Measurements from ENCODE around the gene TFF1.

- TF ChIP-seq, protein P1, sequence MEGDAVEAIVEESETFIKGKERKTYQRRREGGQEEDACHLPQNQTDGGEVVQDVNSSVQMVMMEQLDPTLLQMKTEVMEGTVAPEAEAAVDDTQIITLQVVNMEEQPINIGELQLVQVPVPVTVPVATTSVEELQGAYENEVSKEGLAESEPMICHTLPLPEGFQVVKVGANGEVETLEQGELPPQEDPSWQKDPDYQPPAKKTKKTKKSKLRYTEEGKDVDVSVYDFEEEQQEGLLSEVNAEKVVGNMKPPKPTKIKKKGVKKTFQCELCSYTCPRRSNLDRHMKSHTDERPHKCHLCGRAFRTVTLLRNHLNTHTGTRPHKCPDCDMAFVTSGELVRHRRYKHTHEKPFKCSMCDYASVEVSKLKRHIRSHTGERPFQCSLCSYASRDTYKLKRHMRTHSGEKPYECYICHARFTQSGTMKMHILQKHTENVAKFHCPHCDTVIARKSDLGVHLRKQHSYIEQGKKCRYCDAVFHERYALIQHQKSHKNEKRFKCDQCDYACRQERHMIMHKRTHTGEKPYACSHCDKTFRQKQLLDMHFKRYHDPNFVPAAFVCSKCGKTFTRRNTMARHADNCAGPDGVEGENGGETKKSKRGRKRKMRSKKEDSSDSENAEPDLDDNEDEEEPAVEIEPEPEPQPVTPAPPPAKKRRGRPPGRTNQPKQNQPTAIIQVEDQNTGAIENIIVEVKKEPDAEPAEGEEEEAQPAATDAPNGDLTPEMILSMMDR (IDR thresholded peaks at IDR 0.05; ENCODE audit: insufficient read depth, low read length), result no peak
- no peak for TF ChIP-seq POLR2AphosphoS5 (IDR thresholded peaks at IDR 0.05; ENCODE audit: low read depth)
- TF ChIP-seq GABPA (IDR thresholded peaks at IDR 0.05; ENCODE audit: low read depth), result no peak
Measured at GRCh38 chr21:42377951-42378340, 11.6 kb upstream of the TFF1 start.

All from HL-60 (cell line).